Fibroblast of upper back skin (primary cell): ENCODE measurements around the gene HASPIN.

Source experiments
- DNase-seq: peaks from one replicate; pipeline ENCODE4 v3.0.0-alpha.2; 2013

Gene HASPIN

GRCh38 chr17:3768769-3769168 lies 45.1 kb downstream of the HASPIN start:
- DNase-seq: no peak

GRCh38 chr17:3770466-3770865 lies 46.8 kb downstream of the HASPIN start:
- DNase-seq: no peak

- no peak for DNase-seq
Observed at GRCh38 chr17:3771140-3771539, 47.4 kb downstream of the HASPIN start.

GRCh38 chr17:3772764-3773163 lies 49.1 kb downstream of the HASPIN start:
- DNase-seq: no peak

GRCh38 chr17:3773511-3773910 lies 49.8 kb downstream of the HASPIN start:
- DNase-seq: peak; percentile 81

GRCh38 chr17:3773966-3774365 lies 50.3 kb downstream of the HASPIN start:
- no peak for DNase-seq
